GM12801 (cell line): ENCODE results near the gene TEX264.
A peak's percentile ranks its signal among the peaks of the same experiment; 100 is the strongest.

Experiments
- TF ChIP-seq, protein P1 (sequence below): IDR thresholded peaks from one replicate; pipeline ENCODE4 v1.5.1; 2011; ENCODE audit warnings: control low read depth; ENCODE audit not compliant: insufficient read length; ENCODE audit errors: extremely low read depth

TEX264 gene

GRCh38 chr3:51646091-51646490 lies 25.0 kb upstream of the TEX264 start:
- TF ChIP-seq, protein P1, sequence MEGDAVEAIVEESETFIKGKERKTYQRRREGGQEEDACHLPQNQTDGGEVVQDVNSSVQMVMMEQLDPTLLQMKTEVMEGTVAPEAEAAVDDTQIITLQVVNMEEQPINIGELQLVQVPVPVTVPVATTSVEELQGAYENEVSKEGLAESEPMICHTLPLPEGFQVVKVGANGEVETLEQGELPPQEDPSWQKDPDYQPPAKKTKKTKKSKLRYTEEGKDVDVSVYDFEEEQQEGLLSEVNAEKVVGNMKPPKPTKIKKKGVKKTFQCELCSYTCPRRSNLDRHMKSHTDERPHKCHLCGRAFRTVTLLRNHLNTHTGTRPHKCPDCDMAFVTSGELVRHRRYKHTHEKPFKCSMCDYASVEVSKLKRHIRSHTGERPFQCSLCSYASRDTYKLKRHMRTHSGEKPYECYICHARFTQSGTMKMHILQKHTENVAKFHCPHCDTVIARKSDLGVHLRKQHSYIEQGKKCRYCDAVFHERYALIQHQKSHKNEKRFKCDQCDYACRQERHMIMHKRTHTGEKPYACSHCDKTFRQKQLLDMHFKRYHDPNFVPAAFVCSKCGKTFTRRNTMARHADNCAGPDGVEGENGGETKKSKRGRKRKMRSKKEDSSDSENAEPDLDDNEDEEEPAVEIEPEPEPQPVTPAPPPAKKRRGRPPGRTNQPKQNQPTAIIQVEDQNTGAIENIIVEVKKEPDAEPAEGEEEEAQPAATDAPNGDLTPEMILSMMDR = no peak

DNA sequence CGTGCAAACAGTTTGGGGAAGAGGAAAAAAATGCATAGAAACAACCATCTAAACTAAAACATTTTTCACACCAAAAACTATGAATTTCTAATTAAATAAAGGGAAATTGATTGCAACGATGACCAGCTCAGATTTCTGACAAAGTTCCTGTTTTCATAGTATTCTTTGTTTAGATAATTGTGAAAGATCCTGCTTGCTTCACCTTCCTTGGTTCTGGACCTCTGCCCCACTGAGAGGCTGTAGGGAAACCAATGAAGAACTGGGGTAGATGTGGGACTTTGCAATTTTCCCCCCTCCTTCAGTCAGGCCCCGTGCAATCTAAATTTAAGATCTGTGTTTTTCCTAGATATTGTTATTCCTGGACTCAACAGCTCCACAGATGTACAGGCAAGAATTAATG lies 13.8 kb upstream of the TEX264 start:
- TF ChIP-seq, protein P1 = no peak

GRCh38 chr3:51659942-51660341 lies 11.1 kb upstream of the TEX264 start:
- TF ChIP-seq, protein P1 = no peak

- TF ChIP-seq, protein P1 = no peak
Observed at GRCh38 chr3:51662456-51662855, 8.6 kb upstream of the TEX264 start.

GRCh38 chr3:51668756-51669155 lies 2.3 kb upstream of the TEX264 start:
- TF ChIP-seq, protein P1 = no peak

GRCh38 chr3:51669241-51670052 lies 1.6 kb upstream of the TEX264 start:
- TF ChIP-seq, protein P1 = peak; percentile 72

- TF ChIP-seq, protein P1 = no peak
Observed at GRCh38 chr3:51670053-51670822, 814 bp upstream of the TEX264 start.
